GM19467 (cell line): ENCODE data around the gene CILP2.
A peak's percentile ranks its signal among the peaks of the same experiment; 100 is the strongest.

ENCODE experiments used
- ATAC-seq: cut with Tn5 transposase; IDR thresholded peaks from one replicate; pipeline ENCODE4 v1.9.1; 2021; ENCODE audit warnings: mild to moderate bottlenecking, moderate library complexity; ENCODE audit not compliant: unreplicated experiment

The CILP2 gene, protein sequence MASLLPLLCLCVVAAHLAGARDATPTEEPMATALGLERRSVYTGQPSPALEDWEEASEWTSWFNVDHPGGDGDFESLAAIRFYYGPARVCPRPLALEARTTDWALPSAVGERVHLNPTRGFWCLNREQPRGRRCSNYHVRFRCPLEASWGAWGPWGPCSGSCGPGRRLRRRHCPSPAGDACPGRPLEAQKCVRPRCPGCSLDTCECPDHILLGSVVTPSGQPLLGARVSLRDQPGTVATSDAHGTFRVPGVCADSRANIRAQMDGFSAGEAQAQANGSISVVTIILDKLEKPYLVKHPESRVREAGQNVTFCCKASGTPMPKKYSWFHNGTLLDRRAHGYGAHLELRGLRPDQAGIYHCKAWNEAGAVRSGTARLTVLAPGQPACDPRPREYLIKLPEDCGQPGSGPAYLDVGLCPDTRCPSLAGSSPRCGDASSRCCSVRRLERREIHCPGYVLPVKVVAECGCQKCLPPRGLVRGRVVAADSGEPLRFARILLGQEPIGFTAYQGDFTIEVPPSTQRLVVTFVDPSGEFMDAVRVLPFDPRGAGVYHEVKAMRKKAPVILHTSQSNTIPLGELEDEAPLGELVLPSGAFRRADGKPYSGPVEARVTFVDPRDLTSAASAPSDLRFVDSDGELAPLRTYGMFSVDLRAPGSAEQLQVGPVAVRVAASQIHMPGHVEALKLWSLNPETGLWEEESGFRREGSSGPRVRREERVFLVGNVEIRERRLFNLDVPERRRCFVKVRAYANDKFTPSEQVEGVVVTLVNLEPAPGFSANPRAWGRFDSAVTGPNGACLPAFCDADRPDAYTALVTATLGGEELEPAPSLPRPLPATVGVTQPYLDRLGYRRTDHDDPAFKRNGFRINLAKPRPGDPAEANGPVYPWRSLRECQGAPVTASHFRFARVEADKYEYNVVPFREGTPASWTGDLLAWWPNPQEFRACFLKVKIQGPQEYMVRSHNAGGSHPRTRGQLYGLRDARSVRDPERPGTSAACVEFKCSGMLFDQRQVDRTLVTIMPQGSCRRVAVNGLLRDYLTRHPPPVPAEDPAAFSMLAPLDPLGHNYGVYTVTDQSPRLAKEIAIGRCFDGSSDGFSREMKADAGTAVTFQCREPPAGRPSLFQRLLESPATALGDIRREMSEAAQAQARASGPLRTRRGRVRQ

GRCh38 chr19:19538061-19538784, at the start of gene CILP2:
Gene CILP2, plus strand, starts transcription at chr19:19538265. Its CDS starts 85 bp downstream, at chr19:19538350.
- no peak for ATAC-seq

GRCh38 chr19:19488875-19489690, 49.0 kb upstream of the CILP2 start:
- ATAC-seq, result peak; percentile 57

GRCh38 chr19:19489804-19490204, 48.3 kb upstream of the CILP2 start:
- no peak for ATAC-seq

- ATAC-seq, result no peak
Measured at GRCh38 chr19:19490214-19490968, 47.7 kb upstream of the CILP2 start.

- no peak for ATAC-seq
Measured at GRCh38 chr19:19491321-19492025, 46.6 kb upstream of the CILP2 start.

DNA sequence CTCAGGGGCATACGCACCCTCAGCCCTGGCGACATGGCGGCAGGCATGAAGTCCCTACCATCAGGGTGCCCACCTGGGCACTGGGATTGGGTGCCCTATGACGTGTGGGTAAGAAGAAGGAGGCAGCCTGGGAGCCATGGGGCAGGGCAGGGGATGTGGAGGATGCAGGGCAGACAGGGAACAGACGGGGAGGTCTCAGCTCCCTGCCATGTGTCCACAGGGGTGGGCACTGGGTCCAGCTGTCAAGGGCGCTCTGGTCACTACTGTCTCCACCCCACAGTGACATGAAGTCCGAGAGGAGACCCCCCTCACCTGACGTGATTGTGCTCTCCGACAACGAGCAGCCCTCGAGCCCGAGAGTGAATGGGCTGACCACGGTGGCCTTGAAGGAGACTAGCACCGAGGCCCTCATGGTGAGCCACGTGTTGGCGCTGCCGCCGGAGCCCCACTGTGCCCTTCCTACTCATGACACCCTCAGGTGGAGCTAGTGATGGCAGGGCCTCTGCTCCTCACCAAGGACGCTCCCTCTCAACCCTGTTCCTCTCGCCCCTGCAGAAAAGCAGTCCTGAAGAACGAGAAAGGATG, 45.9 kb upstream of the CILP2 start:
- no peak for ATAC-seq

GRCh38 chr19:19493841-19494546, 44.1 kb upstream of the CILP2 start:
- ATAC-seq, result no peak

DNA sequence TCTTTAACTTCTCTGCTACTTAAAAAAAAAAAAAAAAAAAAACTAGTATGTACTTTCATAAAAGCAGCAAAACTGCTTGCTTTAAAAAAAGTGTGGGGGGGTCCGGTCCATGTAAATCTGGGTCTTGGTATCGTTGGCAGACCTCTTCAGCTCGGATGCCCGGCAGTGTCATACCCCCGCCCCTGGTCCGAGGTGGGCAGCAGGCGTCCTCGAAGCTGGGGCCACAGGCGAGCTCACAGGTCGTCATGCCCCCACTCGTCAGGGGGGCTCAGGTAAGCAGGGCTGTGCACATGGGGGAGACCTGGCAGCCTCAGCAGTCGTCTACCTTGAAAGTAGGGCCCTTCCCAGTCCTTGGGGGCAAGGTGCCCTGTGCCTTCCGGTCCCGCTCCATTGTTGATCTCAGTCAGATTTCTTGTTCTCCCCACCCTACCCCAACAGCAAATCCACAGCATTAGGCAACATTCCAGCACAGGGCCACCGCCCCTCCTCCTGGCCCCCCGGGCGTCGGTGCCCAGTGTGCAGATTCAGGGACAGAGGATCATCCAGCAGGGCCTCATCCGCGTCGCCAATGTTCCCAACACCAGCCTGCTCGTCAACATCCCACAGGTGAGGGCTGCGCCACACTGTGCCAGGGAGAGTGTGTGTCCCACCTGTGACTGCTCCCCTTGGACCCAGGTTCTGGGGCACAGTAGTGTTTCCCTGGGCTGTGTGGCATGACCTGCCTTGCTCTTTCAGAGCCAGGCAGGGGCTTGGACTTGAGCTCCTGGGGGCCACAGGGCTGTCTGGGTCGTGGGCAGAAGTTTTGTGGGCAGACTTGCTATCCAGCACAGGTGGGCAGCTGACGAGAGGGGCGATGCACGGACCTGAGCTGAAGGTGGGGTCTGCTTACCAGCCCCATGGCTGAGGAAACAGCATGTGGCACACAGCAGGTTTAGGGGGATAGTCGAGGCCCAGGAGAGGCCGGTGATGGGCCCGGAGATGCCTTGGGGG, 42.2 kb upstream of the CILP2 start:
- ATAC-seq, result no peak

GRCh38 chr19:19498255-19498991, 39.6 kb upstream of the CILP2 start:
- no peak for ATAC-seq

DNA sequence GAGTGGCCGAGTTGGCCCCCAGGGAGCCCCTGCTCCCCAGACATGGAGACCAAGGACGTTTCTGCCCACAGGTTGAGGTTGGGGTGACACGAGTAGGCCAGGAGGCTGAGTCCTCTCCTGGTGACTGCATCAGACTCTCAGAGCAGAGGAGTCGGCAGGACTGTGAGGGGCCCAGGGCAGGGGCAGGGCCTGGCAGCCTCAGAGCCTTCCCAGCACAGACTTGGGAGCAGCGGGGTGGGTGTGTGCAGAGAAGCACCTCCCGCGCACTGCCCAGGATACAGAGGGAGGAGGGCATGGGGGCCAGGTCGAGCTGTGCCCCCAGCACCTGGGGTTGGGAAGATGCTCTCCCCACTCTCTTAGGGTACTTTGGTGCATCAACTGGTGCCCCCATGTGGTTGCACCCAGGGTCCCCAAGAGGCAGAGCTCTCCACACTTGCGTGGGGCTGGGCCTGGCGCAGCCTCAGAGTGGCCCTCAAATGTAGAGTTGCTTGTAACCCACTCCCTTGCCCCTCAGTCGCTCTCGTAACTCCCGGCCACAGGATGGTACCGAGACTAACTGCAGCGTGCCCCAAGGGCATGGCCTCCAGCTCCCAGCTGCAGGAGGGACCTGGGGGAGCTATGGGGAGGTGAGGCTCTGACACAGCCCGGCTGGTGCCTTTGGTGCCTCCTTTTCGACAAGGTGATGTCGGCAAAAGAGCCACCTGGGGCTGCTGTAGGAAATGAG, 38.6 kb upstream of the CILP2 start:
- no peak for ATAC-seq

DNA sequence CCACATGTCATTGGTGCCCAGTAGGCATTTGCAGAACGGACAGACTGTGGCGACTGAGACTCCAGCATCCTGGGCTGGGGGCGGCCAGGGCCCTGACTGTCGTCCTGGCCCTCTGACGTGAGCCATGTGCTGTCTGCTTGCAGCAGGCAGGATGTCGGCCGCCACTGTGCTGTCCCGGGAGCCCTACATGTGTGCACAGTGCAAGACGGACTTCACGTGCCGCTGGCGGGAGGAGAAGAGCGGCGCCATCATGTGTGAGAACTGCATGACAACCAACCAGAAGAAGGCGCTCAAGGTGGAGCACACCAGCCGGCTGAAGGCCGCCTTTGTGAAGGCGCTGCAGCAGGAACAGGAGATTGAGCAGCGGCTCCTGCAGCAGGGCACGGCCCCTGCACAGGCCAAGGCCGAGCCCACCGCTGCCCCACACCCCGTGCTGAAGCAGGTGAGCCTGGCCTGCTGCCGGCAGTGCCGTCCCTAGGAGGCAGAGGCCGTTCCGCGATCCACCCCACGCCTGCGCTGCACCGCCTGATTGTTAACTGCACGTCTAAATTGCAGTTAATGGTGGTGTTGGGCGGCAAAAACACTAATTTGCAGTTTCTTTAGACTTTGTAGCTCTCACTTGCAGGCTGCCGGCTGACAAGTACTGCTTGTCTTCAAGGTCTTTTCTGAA, 37.0 kb upstream of the CILP2 start:
- no peak for ATAC-seq

DNA sequence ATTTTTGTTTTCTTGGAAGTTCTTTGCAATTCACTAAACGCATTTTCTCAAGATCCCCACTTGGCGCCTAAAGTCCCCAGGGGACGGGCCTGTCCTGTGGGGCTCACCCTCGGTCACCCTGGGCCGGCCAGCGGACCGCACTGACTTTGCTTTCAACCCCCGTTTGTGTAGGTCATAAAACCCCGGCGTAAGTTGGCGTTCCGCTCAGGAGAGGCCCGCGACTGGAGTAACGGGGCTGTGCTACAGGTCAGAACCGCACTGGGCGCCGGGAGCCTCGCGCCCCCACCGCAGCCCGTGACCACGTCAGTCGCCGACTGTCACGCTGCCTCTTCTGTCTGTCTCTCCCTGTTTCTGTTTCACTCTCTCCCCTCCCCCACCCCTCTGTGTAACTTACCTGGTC, 36.3 kb upstream of the CILP2 start:
- no peak for ATAC-seq

DNA sequence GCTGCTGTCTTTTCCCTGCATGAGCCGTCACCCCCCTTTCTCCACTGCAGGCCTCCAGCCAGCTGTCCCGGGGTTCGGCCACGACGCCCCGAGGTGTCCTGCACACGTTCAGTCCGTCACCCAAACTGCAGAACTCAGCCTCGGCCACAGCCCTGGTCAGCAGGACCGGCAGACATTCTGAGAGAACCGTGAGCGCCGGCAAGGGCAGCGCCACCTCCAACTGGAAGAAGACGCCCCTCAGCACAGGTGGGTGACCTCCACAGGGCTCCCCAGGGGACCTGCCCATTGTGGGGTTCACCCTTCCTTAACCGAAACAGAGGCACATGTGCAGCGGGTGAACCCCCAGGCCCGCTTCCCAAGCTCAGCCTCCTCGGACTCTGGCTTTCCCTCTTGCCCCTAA, 35.8 kb upstream of the CILP2 start:
- no peak for ATAC-seq

GRCh38 chr19:19502808-19503602, 35.1 kb upstream of the CILP2 start:
- ATAC-seq, result no peak
